ENCODE measurements around the gene TTC34. TPM values are rescaled to one million over a fixed set of nuclear protein-coding genes. Genes with fewer than 3 reads are reported as not detected.

The TTC34 gene
- total and polyA plus RNA-seq, 5 experiments from 2014 or later = 0.03 to 6.2 (median 0.37) TPM

DNA sequence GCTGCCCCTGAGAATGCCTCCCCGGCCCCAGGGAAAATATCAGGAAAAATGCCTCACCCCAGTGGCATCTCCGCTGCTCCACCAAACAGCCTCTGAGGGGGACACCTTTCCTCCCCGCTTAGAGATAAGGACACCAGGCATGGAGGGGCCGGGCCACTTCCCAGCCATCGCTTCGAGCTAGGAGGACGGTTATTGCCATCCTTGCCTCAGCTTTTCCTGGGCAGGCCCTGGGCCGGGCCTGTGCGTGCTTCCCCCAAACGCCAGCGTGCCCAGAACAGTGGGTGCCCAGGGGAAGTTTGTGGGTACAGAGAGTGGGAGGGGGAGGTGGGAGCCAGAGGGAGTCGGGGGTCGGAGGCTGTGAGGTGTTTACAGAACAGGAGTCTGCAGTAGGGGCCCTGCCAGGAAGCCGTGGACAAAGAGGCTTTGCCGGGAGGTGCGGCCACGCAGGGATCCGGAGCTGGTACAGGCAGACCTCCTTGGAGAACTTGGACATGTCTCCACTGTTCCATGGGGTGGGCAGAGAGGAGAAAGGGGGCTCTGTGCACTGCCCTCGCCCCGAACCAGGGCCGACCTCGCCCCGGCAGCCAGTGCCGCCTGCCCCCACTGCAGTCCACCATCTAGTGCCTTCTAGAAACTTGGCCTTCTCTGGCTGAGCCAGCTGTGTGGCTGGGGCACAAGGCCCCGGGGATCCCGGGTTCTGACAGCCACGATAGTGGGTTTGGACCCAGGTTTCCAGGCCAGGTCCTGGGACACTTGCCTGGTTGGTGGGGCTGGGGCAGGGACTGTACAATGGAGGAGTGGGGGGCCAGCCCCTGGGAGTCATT is 33.5 kb upstream of the TTC34 start:
- H3K4me1 Mint-ChIP-seq = peaks cover 6 to 20% (median 11%) of the 10 kb centered on the region in 4 donors
- peaks cover 0 to 3% (median 0%) of the 10 kb centered on the region in 9 donors for H3K9me3 Mint-ChIP-seq
- no peak for DNase-seq
- H3K27me3 Mint-ChIP-seq = no peaks in the 10 kb centered on the region
- H3K27ac Mint-ChIP-seq = peak overlapping the region in 1 of 10 donors; percentile 11
- H3K4me3 Mint-ChIP-seq = no peak overlapping the region
- no peak for ATAC-seq
- POLR2A ChIA-PET = no interaction called here
- no peaks in the 10 kb centered on the region for H3K36me3 Mint-ChIP-seq

DNA sequence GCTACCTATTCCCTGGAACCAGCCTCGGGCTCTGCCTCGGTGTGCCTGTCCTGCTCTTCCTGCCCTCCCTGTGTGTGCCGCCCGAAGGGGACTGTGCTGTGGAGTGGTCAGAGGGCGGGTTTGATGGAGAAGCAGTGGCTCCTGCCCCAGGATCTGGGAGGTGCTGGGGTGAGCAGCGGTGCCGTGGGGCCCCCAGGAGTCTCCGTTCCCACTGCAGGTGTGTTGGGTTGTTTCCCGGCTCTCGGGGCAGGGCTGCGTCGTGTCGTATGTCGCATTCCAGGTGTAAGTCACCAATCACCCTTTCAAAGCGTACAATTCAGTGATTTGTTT is 32.6 kb upstream of the TTC34 start:
- peaks cover 0 to 12% (median 6%) of the 10 kb centered on the region in 4 donors for H3K4me1 Mint-ChIP-seq
- no peaks in the 10 kb centered on the region for H3K27me3 Mint-ChIP-seq
- DNase-seq (no peak), ATAC-seq (no peak)
- no peaks in the 10 kb centered on the region for H3K36me3 Mint-ChIP-seq
- no peak overlapping the region for H3K4me3 Mint-ChIP-seq
- peaks cover 0 to 3% (median 0%) of the 10 kb centered on the region in 9 donors for H3K9me3 Mint-ChIP-seq
- peak overlapping the region in 1 of 10 donors; percentile 8 for H3K27ac Mint-ChIP-seq
- POLR2A ChIA-PET = no interaction called here

DNA sequence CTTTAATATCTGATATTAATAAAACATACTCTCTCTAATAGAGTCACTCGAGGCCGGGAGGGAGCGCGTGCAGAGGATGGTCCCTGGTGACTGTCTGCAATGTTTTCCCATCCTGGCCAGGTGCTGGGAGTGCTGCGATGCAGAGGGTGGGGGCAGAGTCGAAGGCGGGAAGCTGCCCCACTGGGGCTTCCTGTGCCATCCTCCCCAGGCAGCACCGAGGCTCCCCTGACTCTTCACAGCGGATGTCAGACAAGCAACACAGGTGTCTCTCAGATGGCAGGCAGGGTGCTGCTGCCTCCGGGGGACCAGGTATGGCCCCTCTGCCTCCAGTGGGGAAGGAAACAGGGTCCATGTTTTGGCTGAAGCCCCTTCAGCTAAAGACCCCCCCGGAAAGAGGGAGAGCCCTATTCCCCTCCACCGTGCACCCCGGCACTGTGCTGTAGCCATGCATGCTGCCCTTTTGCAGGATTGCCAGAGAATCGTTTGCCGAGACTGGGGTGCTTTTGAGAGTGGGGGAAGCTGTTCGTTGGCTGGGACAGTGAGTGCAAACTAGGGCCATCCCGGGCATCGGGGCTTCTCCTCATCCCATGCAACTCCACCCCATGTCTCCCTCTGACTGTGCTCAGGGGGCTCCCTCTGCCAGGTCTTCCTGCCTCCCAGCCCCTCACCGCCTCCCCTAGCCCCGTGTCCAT is 32.1 kb upstream of the TTC34 start:
- no peaks in the 10 kb centered on the region for H3K27me3 Mint-ChIP-seq
- H3K9me3 Mint-ChIP-seq = peaks cover 0 to 4% (median 0%) of the 10 kb centered on the region in 9 donors
- ATAC-seq = no peak
- no peak for DNase-seq
- H3K4me1 Mint-ChIP-seq = peaks cover 0 to 12% (median 6%) of the 10 kb centered on the region in 4 donors
- POLR2A ChIA-PET = no interaction called here
- peak overlapping the region in 3 of 10 donors; percentile 8 to 55 (median 8) for H3K27ac Mint-ChIP-seq
- peak overlapping the region in 1 of 10 donors; percentile 29 for H3K4me3 Mint-ChIP-seq
- H3K36me3 Mint-ChIP-seq = no peaks in the 10 kb centered on the region

DNA sequence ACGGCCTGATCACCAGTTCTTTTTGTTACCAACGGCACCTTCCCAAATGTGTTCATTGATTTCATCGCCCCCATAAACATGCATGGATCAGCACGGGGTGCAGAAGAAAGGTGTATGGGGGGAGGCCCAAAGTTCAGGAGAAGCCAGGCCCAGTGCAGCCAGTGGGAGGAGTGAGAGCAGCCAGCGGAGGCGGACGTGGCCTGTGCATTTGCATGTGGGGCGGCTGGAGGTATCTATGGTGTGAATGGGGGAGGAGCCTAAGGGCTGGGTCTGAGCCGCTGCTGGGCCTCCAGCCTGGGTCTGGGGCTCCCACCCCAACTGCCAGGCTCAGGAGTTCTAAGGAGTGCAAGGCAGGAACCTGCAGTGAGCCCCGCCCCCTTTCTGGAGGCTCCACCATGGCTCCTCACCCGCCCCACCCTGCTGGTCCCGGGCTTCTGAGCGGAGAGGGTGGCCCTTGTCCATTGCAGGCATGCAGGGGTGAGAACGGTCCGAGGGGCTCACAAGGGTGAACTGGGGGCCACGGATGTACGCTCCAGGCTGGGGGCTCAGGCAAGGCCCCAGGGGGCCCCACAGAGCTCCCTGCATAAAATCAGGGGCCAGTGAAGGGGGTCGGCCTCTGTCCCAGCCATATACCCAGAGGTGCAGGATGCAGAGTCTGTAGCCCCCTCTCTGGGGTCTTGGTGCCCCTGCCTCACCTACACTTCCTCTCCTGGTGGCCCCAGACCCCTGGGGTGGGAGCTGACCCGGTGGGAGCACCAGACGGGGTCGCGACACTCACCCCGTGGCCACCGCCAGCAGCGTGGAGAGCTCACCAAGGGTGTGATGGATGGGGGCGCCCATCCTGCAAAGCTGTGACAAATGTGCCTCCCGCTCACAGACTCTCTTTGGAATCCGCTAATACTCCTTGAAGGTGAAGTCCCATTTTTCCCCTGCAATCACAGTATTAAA is 31.3 kb upstream of the TTC34 start:
- POLR2A ChIA-PET = no interaction called here
- Mint-ChIP-seq H3K9me3 (peaks cover 0 to 7% (median 3%) of the 10 kb centered on the region in 9 donors), H3K36me3 (peaks cover 0 to 3% (median 0%) of the 10 kb centered on the region in 3 donors), H3K4me1 (peaks cover 0 to 12% (median 6%) of the 10 kb centered on the region in 4 donors), H3K27me3 (no peaks in the 10 kb centered on the region), H3K27ac (peak overlapping the region in 1 of 10 donors; percentile 69), H3K4me3 (no peak overlapping the region)
- ATAC-seq (no peak), DNase-seq (no peak)

DNA sequence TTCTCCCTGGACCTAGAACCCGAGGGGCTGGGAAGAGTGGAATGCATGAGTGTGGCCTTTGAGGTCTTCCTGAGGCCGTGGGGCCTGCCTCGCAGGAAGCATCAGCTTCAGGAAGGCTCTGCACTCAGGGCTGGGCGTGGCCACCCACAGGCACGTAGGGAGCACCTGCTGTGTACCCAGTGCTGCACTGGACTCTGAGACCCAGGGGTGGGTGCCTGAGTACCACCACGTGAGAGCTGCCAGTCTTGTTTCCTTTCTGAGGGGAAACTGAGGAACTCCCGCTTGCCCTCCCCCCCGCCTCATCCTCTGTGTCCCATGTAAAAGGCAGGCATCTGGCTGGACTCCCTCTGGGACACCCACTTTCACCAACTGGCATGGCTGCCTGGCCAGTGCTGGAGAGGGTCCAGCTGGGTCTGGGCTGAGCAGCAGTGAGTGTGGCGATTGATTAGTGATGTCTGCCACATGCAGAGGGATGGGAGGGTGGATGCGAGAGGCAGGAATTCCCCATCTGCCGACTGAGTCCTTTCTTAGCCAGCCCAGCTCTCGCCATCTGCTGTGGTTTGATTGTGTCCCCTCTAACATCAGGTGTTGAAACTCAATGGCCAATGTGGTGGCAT is 30.2 kb upstream of the TTC34 start:
- DNase-seq = no peak
- Mint-ChIP-seq H3K9me3 (peaks cover 0 to 13% (median 10%) of the 10 kb centered on the region in 9 donors), H3K4me3 (no peak overlapping the region), H3K27ac (no peak overlapping the region), H3K27me3 (no peaks in the 10 kb centered on the region), H3K4me1 (peaks cover 0 to 12% (median 7%) of the 10 kb centered on the region in 4 donors), H3K36me3 (peaks cover 0 to 3% (median 0%) of the 10 kb centered on the region in 3 donors)
- POLR2A ChIA-PET = no interaction called here
- no peak for ATAC-seq

DNA sequence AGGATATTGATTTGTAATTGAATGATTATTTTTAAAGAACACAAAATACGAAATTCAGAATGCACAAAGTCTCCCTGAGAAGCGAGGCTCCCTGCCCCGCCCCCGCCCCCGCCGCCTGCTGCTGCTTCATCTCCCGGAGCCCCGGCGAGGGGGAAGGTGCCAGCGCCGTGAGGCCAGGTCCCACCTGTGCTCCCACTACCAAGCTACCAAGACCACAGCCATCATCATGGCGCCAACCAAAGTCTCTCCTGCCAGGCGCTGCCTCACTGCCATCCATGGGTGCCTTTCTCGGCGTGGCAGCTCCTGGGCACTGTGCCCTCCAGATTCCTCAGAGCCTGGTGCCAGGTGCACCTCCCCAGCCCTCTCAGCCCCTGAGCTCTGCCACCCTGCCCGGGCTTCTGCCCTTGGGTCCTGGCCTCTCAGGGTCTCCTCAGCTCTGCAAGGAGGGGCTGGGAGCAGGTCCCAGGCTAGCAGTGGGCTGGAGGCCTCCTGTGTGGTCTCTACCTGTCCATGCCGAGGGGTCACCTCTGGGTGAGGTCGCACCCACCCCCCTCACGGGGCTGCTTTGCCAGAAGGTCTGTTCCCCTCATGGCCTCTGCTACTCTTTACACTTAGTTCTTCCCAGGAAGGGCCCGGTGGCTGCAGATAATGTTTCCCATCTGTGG is 29.4 kb upstream of the TTC34 start:
- Mint-ChIP-seq H3K4me3 (no peak overlapping the region), H3K27ac (no peak overlapping the region), H3K27me3 (no peaks in the 10 kb centered on the region), H3K36me3 (peaks cover 0 to 3% (median 0%) of the 10 kb centered on the region in 3 donors), H3K4me1 (peaks cover 0 to 12% (median 7%) of the 10 kb centered on the region in 4 donors), H3K9me3 (peaks cover 0 to 13% (median 10%) of the 10 kb centered on the region in 9 donors)
- no peak for DNase-seq
- POLR2A ChIA-PET = no interaction called here
- ATAC-seq = no peak

DNA sequence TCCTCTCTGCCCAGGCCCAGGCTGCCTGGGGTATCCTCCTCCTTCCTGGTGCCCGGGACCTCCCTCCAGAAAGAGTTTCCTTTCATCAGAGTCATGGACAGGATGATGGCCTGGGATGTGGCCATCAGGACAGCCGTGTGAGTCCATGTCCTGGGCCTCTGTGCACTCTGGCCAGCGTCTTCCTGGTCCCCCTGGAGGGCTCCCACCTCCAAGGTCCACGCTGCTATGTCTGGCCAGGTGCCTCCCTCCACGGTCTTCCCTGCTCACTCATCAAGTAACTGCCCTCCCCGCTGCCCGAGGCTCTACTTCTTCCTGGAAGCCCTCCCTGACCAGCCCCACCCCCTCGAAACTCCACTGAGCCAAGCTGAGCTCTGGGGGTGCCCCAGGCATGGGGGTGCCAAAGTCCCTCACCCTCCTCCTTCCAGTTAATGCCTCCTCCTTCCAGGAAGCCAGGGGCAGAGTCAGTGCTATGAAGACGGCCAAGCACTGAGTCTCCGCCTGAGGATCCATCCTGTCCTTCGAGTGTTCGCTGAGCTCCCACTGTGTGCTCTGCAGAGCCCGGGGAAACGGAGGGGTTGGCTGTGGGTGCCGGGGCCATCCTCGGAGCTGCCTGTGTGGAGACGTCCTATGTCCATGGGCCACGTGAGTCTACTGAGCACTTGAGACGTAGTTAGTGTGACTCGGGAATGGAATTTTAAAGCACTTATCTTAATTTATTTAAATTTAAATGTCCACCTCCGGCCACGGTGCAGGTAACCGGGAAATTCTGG is 28.5 kb upstream of the TTC34 start:
- Mint-ChIP-seq H3K27me3 (no peaks in the 10 kb centered on the region), H3K9me3 (peaks cover 0 to 13% (median 10%) of the 10 kb centered on the region in 9 donors), H3K4me3 (no peak overlapping the region), H3K36me3 (peaks cover 0 to 3% (median 0%) of the 10 kb centered on the region in 3 donors), H3K27ac (no peak overlapping the region), H3K4me1 (peaks cover 0 to 12% (median 7%) of the 10 kb centered on the region in 4 donors)
- DNase-seq = peak in 1 of 10 donors; percentile 34
- POLR2A ChIA-PET = no interaction called here
- ATAC-seq = no peak

DNA sequence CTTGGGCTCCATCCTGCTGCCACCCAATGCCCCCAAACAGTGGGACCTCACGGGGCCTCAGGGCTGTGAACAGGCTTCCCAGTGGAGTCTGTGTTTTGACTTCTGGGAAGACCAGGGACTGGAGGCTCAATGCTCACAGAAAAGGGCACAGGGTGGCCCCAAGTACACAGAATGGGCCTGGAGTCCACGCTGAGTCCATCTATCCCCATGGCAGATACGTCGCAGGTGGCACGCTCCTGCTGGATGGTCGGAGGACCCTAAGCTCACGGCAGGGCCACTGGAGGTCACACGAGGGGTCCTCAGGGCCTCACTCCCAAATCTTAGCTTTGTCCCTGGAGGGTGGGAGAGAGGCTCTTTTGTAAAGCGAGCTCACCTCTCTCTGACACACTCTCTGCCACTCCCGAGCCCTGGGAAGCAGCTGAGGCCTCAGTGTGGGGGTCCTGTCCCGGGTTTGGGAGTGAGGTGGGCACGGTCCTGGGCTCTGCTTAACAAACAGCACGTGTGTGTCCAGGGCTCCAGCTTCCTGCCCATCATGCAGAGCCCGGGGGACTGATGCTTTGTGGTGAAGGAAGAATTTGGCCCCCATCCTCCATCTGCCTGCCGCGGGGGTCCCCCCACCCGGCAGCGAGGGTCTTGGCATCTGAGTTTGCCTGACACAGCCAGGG is 27.2 kb upstream of the TTC34 start:
- peak in 1 of 10 donors; percentile 46 for DNase-seq
- POLR2A ChIA-PET = no interaction called here
- Mint-ChIP-seq H3K27ac (no peak overlapping the region), H3K4me3 (no peak overlapping the region), H3K4me1 (peaks cover 0 to 6% (median 6%) of the 10 kb centered on the region in 4 donors), H3K36me3 (peaks cover 0 to 3% (median 0%) of the 10 kb centered on the region in 3 donors), H3K9me3 (peaks cover 0 to 13% (median 10%) of the 10 kb centered on the region in 9 donors), H3K27me3 (peaks cover 0 to 9% (median 5%) of the 10 kb centered on the region in 5 donors)
- no peak for ATAC-seq

DNA sequence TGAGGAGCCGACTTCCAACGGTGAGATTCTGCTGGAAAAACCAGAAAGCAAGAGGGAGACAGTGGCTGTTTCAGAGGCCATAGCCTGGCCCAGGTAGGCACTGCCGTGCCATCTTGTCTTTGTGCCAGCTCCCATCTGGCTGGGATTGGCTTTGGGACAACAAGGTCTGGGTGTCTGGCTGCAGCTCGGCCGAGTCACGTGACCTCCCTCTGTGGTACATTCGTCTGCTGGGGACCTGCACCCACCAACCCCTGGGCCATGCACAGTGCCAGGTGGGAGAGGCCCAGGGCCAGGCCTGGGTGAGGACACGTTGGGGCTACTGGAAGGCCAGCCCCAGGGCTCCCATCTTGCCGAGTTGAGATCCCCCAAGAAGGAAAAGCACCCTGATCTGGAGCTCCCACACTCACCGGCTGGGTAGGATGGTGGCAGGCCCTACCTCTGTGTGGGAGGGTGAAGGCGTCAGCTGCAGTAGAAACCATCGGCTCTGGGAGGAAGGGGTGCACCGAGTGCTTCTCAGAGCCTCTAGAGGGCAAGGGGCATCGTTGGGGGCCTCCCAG is 25.3 kb upstream of the TTC34 start:
- H3K9me3 Mint-ChIP-seq = peaks cover 0 to 13% (median 10%) of the 10 kb centered on the region in 9 donors
- ATAC-seq = no peak
- peak in 1 of 10 donors; percentile 37 for DNase-seq
- POLR2A ChIA-PET = no interaction called here
- no peak overlapping the region for H3K27ac Mint-ChIP-seq
- H3K4me3 Mint-ChIP-seq = no peak overlapping the region
- peaks cover 0 to 6% (median 4%) of the 10 kb centered on the region in 4 donors for H3K4me1 Mint-ChIP-seq
- H3K36me3 Mint-ChIP-seq = peaks cover 0 to 3% (median 0%) of the 10 kb centered on the region in 3 donors
- H3K27me3 Mint-ChIP-seq = peaks cover 2 to 11% (median 8%) of the 10 kb centered on the region in 5 donors

DNA sequence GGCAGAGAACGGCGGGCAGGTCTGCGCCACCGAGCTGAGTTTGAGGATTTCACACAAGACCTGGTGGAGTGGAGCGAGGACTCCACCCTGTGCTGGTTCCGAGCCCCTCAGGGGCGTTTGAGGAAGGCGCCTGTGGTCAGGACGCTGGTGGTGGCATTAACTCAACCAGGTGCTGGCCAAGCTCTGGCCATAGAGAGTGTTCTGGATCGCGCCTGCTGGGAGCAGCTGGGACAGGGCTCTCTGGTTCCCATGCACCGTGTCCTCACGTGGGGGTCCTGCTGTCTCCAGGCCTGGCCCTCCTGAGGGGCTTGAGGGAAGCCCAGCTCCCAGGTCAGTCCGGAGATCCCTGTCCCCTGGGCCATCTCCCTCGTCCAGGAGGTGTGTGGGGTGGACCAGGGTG is 24.8 kb upstream of the TTC34 start:
- POLR2A ChIA-PET = no interaction called here
- ATAC-seq (no peak), DNase-seq (no peak)
- H3K4me3 Mint-ChIP-seq = no peak overlapping the region
- H3K27ac Mint-ChIP-seq = no peak overlapping the region
- peaks cover 2 to 11% (median 8%) of the 10 kb centered on the region in 5 donors for H3K27me3 Mint-ChIP-seq
- H3K4me1 Mint-ChIP-seq = peaks cover 0 to 6% (median 6%) of the 10 kb centered on the region in 4 donors
- H3K9me3 Mint-ChIP-seq = peaks cover 0 to 13% (median 10%) of the 10 kb centered on the region in 9 donors
- peaks cover 0 to 3% (median 0%) of the 10 kb centered on the region in 3 donors for H3K36me3 Mint-ChIP-seq

Measured in naive thymus-derived CD8-positive, alpha-beta T cell (primary cell).